Measurements from ENCODE around the gene TSPAN16. TPM values are rescaled to one million over a fixed set of nuclear protein-coding genes. Genes with fewer than 3 reads are reported as not detected.
A peak's percentile ranks its signal among the peaks of the same experiment; 100 is the strongest.

The TSPAN16 gene
- total and polyA plus RNA-seq, 2 of the 13 experiments (the other 11 are each of a cell fraction or from before 2014, with no cell fraction given) = not detected

GRCh38 chr19:11293433-11294389 is 2.2 kb upstream of the TSPAN16 start (continued):
- TF ChIP-seq TFAP4 (IDR thresholded peaks at IDR 0.05; ENCODE audit: borderline replicate concordance, low read depth) = peak; percentile 16; the same call in 1 of the 2 replicates
- TF ChIP-seq IRF9 (CRISPR knock-in tag; IDR thresholded peaks at IDR 0.05; ENCODE audit: borderline replicate concordance) = peak; percentile 42; the same call in 1 of the 2 replicates
- no peak for TF ChIP-seq PHF20 (CRISPR knock-in tag; IDR thresholded peaks at IDR 0.05)
- TF ChIP-seq CREM (IDR thresholded peaks at IDR 0.05) = 0 out of 2 replicates have a peak, but pooled peaks have one; percentile 25
- TF ChIP-seq CREM (CRISPR knock-in tag; IDR thresholded peaks at IDR 0.05) = no peak; the same call in 1 of the 2 replicates
- TF ChIP-seq ZNF75D (CRISPR knock-in tag; IDR thresholded peaks at IDR 0.05; ENCODE audit: borderline replicate concordance) = no peak
- 0 out of 2 replicates have a peak, but pooled peaks have one; percentile 60 for TF ChIP-seq ARHGAP35 (CRISPR knock-in tag; IDR thresholded peaks at IDR 0.05; ENCODE audit: borderline replicate concordance)
- no peak for TF ChIP-seq MLX (CRISPR knock-in tag; IDR thresholded peaks at IDR 0.05)
- TF ChIP-seq IKZF5 (CRISPR knock-in tag; IDR thresholded peaks at IDR 0.05) = 0 out of 2 replicates have a peak, but pooled peaks have one; percentile 65
- 0 out of 2 replicates have a peak, but pooled peaks have one; percentile 39 for TF ChIP-seq ZNF317 (CRISPR knock-in tag; IDR thresholded peaks at IDR 0.05)
- TF ChIP-seq ISX (CRISPR knock-in tag; conservative IDR thresholded peaks at IDR 0.05) = no peak
- no peak for TF ChIP-seq SIX1 (CRISPR knock-in tag; IDR thresholded peaks at IDR 0.05; ENCODE audit: borderline replicate concordance)
- TF ChIP-seq ZMAT3 (CRISPR knock-in tag; conservative IDR thresholded peaks at IDR 0.05) = no peak
- TF ChIP-seq ZBTB33 (CRISPR knock-in tag; IDR thresholded peaks at IDR 0.05) = peak; percentile 43
- no peak for TF ChIP-seq ZKSCAN5 (CRISPR knock-in tag; IDR thresholded peaks at IDR 0.05)
- no peak for TF ChIP-seq ZNF230 (CRISPR knock-in tag; IDR thresholded peaks at IDR 0.05)
- no peak for TF ChIP-seq ZNF7 (CRISPR knock-in tag; IDR thresholded peaks at IDR 0.05)
- TF ChIP-seq PAXIP1 (CRISPR knock-in tag; conservative IDR thresholded peaks at IDR 0.05) = 0 out of 2 replicates have a peak, but pooled peaks have one; percentile 18
- no peak for TF ChIP-seq SP1 (IDR thresholded peaks at IDR 0.05)
- peak; percentile 65 for TF ChIP-seq SP1 (CRISPR knock-in tag; IDR thresholded peaks at IDR 0.05)
